H7 (cell line): ENCODE measurements around the gene DGKD. TPM values are rescaled to one million over a fixed set of nuclear protein-coding genes. Genes with fewer than 3 reads are reported as not detected.

Experiments
- DNase-seq: peaks from one replicate; pipeline ENCODE4 v3.0.0; 2012
- H3K27me3 ChIP-seq: 2 replicates; pipeline ENCODE4 v1.6.0; 2011; ENCODE audit warnings: mild to moderate bottlenecking, low read length; ENCODE audit not compliant: control insufficient read depth, insufficient read depth
- H3K36me3 ChIP-seq: replicated peaks from 2 replicates; pipeline ENCODE4 v1.5.1; 2011; ENCODE audit warnings: low read length; ENCODE audit not compliant: control insufficient read depth, insufficient read depth
- H3K4me3 ChIP-seq: 2 replicates; pipeline ENCODE4 v1.5.1; 2011; ENCODE audit warnings: low read depth, mild to moderate bottlenecking, control low read depth, low read length, moderate library complexity; ENCODE audit not compliant: insufficient read depth
- total RNA-seq: library from RNA; depleted of rRNA; stranded (reverse); fragments of >200 nt; shearing (Covaris generic); gene quantifications from 2 replicates; pipeline ENCODE4 v1.2.3, GENCODE V29; 2014

The DGKD gene
- total RNA-seq, 1 experiment from 2014 or later = 10.3 TPM

GRCh38 chr2:233447506-233448219, 93.4 kb downstream of the DGKD start:
- Histone ChIP-seq H3K36me3 (peaks cover 10% of the 10 kb centered on the region), H3K4me3 (no peak overlapping the region), H3K27me3 (no peaks in the 10 kb centered on the region)
- no peak for DNase-seq

- DNase-seq = peak; percentile 84
- peaks cover 10% of the 10 kb centered on the region for H3K36me3 ChIP-seq
- no peak overlapping the region for H3K4me3 ChIP-seq
- no peaks in the 10 kb centered on the region for H3K27me3 ChIP-seq
Measured at GRCh38 chr2:233448220-233448559, 93.9 kb downstream of the DGKD start.

- no peaks in the 10 kb centered on the region for H3K27me3 ChIP-seq
- no peak for DNase-seq
- no peak overlapping the region for H3K4me3 ChIP-seq
- peaks cover 10% of the 10 kb centered on the region for H3K36me3 ChIP-seq
Measured at GRCh38 chr2:233448575-233448974, 94.3 kb downstream of the DGKD start.

- Histone ChIP-seq H3K27me3 (no peaks in the 10 kb centered on the region), H3K4me3 (no peak overlapping the region), H3K36me3 (peaks cover 10% of the 10 kb centered on the region)
- DNase-seq = peak; percentile 95
Measured at GRCh38 chr2:233449081-233449901, 95.0 kb downstream of the DGKD start.

GRCh38 chr2:233449921-233450863, 95.9 kb downstream of the DGKD start:
- Histone ChIP-seq H3K36me3 (peaks cover 12% of the 10 kb centered on the region), H3K27me3 (no peaks in the 10 kb centered on the region), H3K4me3 (no peak overlapping the region)
- DNase-seq = no peak

GRCh38 chr2:233450864-233451575, 96.7 kb downstream of the DGKD start:
- Histone ChIP-seq H3K4me3 (no peak overlapping the region), H3K36me3 (peaks cover 10% of the 10 kb centered on the region), H3K27me3 (no peaks in the 10 kb centered on the region)
- DNase-seq = no peak

- Histone ChIP-seq H3K4me3 (no peak overlapping the region), H3K27me3 (no peaks in the 10 kb centered on the region), H3K36me3 (peaks cover 11% of the 10 kb centered on the region)
- no peak for DNase-seq
Measured at GRCh38 chr2:233451950-233452349, 97.7 kb downstream of the DGKD start.

GRCh38 chr2:233453111-233453915, 99.0 kb downstream of the DGKD start:
- Histone ChIP-seq H3K36me3 (peaks cover 11% of the 10 kb centered on the region), H3K27me3 (no peaks in the 10 kb centered on the region), H3K4me3 (no peak overlapping the region)
- DNase-seq = no peak

- H3K27me3 ChIP-seq = no peaks in the 10 kb centered on the region
- no peak overlapping the region for H3K4me3 ChIP-seq
- peaks cover 11% of the 10 kb centered on the region for H3K36me3 ChIP-seq
- no peak for DNase-seq
Measured at GRCh38 chr2:233453916-233454315, 99.6 kb downstream of the DGKD start.

- DNase-seq = no peak
- Histone ChIP-seq H3K36me3 (peaks cover 8% of the 10 kb centered on the region), H3K4me3 (no peak overlapping the region), H3K27me3 (no peaks in the 10 kb centered on the region)
Measured at GRCh38 chr2:233455006-233455405, 100.7 kb downstream of the DGKD start.

GRCh38 chr2:233455491-233455890, 101.2 kb downstream of the DGKD start:
- H3K36me3 ChIP-seq = peaks cover 8% of the 10 kb centered on the region

GRCh38 chr2:233456111-233456510, 101.8 kb downstream of the DGKD start:
- H3K27me3 ChIP-seq = no peaks in the 10 kb centered on the region
- H3K36me3 ChIP-seq = peaks cover 8% of the 10 kb centered on the region
- no peak overlapping the region for H3K4me3 ChIP-seq
- DNase-seq = no peak

More at GRCh38 chr2:233455491-233455890, 101.2 kb downstream of the DGKD start:
- no peaks in the 10 kb centered on the region for H3K27me3 ChIP-seq
- no peak overlapping the region for H3K4me3 ChIP-seq
- no peak for DNase-seq

GRCh38 chr2:233456934-233457333, 102.6 kb downstream of the DGKD start:
- peaks cover 8% of the 10 kb centered on the region for H3K36me3 ChIP-seq
- peak; percentile 76 for DNase-seq
- no peaks in the 10 kb centered on the region for H3K27me3 ChIP-seq
- H3K4me3 ChIP-seq = no peak overlapping the region
